GM21390 (cell line): Measurements from ENCODE around the gene RBPMS2.
A peak's percentile ranks its signal among the peaks of the same experiment; 100 is the strongest.

ENCODE experiments used
- ATAC-seq: cut with Tn5 transposase; IDR thresholded peaks from one replicate; pipeline ENCODE4 v1.9.1; 2021; ENCODE audit not compliant: unreplicated experiment

The RBPMS2 gene

GRCh38 chr15:64731805-64732151 lies 43.6 kb downstream of the RBPMS2 start:
- ATAC-seq: no peak

- no peak for ATAC-seq
Observed at GRCh38 chr15:64731012-64731804, 44.2 kb downstream of the RBPMS2 start.

GRCh38 chr15:64730151-64730550 lies 45.2 kb downstream of the RBPMS2 start:
- no peak for ATAC-seq

- ATAC-seq: no peak
Observed at GRCh38 chr15:64720188-64720587, 55.2 kb downstream of the RBPMS2 start.

GRCh38 chr15:64717735-64718495 lies 57.5 kb downstream of the RBPMS2 start:
- ATAC-seq: no peak

GRCh38 chr15:64717130-64717529 lies 58.3 kb downstream of the RBPMS2 start:
- ATAC-seq: no peak

GRCh38 chr15:64716452-64716851 lies 58.9 kb downstream of the RBPMS2 start:
- no peak for ATAC-seq

GRCh38 chr15:64713592-64713991 lies 61.8 kb downstream of the RBPMS2 start:
- ATAC-seq: no peak

- ATAC-seq: no peak
Observed at GRCh38 chr15:64712353-64712752, 63.0 kb downstream of the RBPMS2 start.

GRCh38 chr15:64710676-64711428 lies 64.5 kb downstream of the RBPMS2 start:
- no peak for ATAC-seq

- ATAC-seq: no peak
Observed at GRCh38 chr15:64706011-64706911, 69.1 kb downstream of the RBPMS2 start.

- ATAC-seq: no peak
Observed at GRCh38 chr15:64705006-64705405, 70.4 kb downstream of the RBPMS2 start.

- ATAC-seq: no peak
Observed at GRCh38 chr15:64703632-64703959, 71.8 kb downstream of the RBPMS2 start.

- peak; percentile 86 for ATAC-seq
Observed at GRCh38 chr15:64702816-64703631, 72.4 kb downstream of the RBPMS2 start.

GRCh38 chr15:64701482-64702184 lies 73.8 kb downstream of the RBPMS2 start:
- ATAC-seq: no peak

GRCh38 chr15:64701051-64701450 lies 74.3 kb downstream of the RBPMS2 start:
- no peak for ATAC-seq

GRCh38 chr15:64699751-64700388 lies 75.5 kb downstream of the RBPMS2 start:
- no peak for ATAC-seq

- ATAC-seq: no peak
Observed at GRCh38 chr15:64698823-64699222, 76.6 kb downstream of the RBPMS2 start.

- no peak for ATAC-seq
Observed at GRCh38 chr15:64697911-64698369, 77.4 kb downstream of the RBPMS2 start.
